AG08395 (cell line): ENCODE data around the gene ADAM12.

Experiments used
- DNase-seq: peaks from one replicate; pipeline ENCODE4 v3.0.0; 2012; ENCODE audit warnings: mixed read lengths, low spot score

Gene ADAM12

GRCh38 chr10:126235091-126235978, 152.9 kb downstream of the ADAM12 start:
- no peak for DNase-seq

GRCh38 chr10:126234630-126235029, 153.6 kb downstream of the ADAM12 start:
- no peak for DNase-seq

GRCh38 chr10:126233182-126234148, 154.8 kb downstream of the ADAM12 start:
- DNase-seq: no peak

- DNase-seq: no peak
Observed at GRCh38 chr10:126230587-126230986, 157.7 kb downstream of the ADAM12 start.

GRCh38 chr10:126229686-126230085, 158.6 kb downstream of the ADAM12 start:
- DNase-seq: no peak

GRCh38 chr10:126227762-126228134, 160.5 kb downstream of the ADAM12 start:
- DNase-seq: peak; percentile 76

GRCh38 chr10:126226988-126227761, 161.1 kb downstream of the ADAM12 start:
- no peak for DNase-seq

- DNase-seq: no peak
Observed at GRCh38 chr10:126226205-126226604, 162.1 kb downstream of the ADAM12 start.

GRCh38 chr10:126225672-126226008, 162.6 kb downstream of the ADAM12 start:
- no peak for DNase-seq

GRCh38 chr10:126224967-126225671, 163.2 kb downstream of the ADAM12 start:
- DNase-seq: no peak

- DNase-seq: no peak
Observed at GRCh38 chr10:126223512-126224067, 164.7 kb downstream of the ADAM12 start.

- peak; percentile 60 for DNase-seq
Observed at GRCh38 chr10:126222736-126223511, 165.4 kb downstream of the ADAM12 start.

GRCh38 chr10:126221874-126222273, 166.4 kb downstream of the ADAM12 start:
- DNase-seq: no peak

- DNase-seq: no peak
Observed at GRCh38 chr10:126218778-126219649, 169.3 kb downstream of the ADAM12 start.

- DNase-seq: no peak
Observed at GRCh38 chr10:126218174-126218573, 170.1 kb downstream of the ADAM12 start.

GRCh38 chr10:126216632-126216961, 171.7 kb downstream of the ADAM12 start:
- DNase-seq: peak; percentile 10

- peak; percentile 49 for DNase-seq
Observed at GRCh38 chr10:126215746-126216631, 172.3 kb downstream of the ADAM12 start.

- DNase-seq: no peak
Observed at GRCh38 chr10:126214679-126215078, 173.6 kb downstream of the ADAM12 start.
